Fibroblast of skin of left biceps (primary cell): ENCODE data around the gene RIPK4.

ENCODE experiments used
- DNase-seq, 2 experiments: peaks; one replicate each; pipeline ENCODE4 v3.0.0-alpha.2; 2013; ENCODE audit warnings: low read depth in 2 of 2

The RIPK4 gene

GRCh38 chr21:41766883-41767605 lies at the start of gene RIPK4:
Gene RIPK4 (minus strand): TSS chr21:41767052. CDS start chr21:41767041, 11 bp downstream.
- DNase-seq, result no peak

- no peak for DNase-seq
These were observed 49.1 kb upstream of the RIPK4 start for GRCh38 chr21:41815652-41816582.

- no peak for DNase-seq
These were observed 46.4 kb upstream of the RIPK4 start for GRCh38 chr21:41813226-41813625.

GRCh38 chr21:41812679-41813078 lies 45.8 kb upstream of the RIPK4 start:
- no peak for DNase-seq

GRCh38 chr21:41810597-41810932 lies 43.7 kb upstream of the RIPK4 start:
- DNase-seq, result no peak

GRCh38 chr21:41809891-41810596 lies 43.2 kb upstream of the RIPK4 start:
- no peak for DNase-seq

- DNase-seq, result no peak
These were observed 42.0 kb upstream of the RIPK4 start for GRCh38 chr21:41808846-41809245.

GRCh38 chr21:41808094-41808493 lies 41.2 kb upstream of the RIPK4 start:
- no peak for DNase-seq

- no peak for DNase-seq
These were observed 39.9 kb upstream of the RIPK4 start for GRCh38 chr21:41806773-41807172.

GRCh38 chr21:41805643-41806042 lies 38.8 kb upstream of the RIPK4 start:
- DNase-seq, result no peak

- no peak for DNase-seq
These were observed 38.2 kb upstream of the RIPK4 start for GRCh38 chr21:41805038-41805437.

- no peak for DNase-seq
These were observed 37.5 kb upstream of the RIPK4 start for GRCh38 chr21:41804381-41804780.

- no peak for DNase-seq
These were observed 36.5 kb upstream of the RIPK4 start for GRCh38 chr21:41803316-41803715.

- DNase-seq, result no peak
These were observed 35.8 kb upstream of the RIPK4 start for GRCh38 chr21:41802684-41803083.

- DNase-seq, result no peak
These were observed 35.3 kb upstream of the RIPK4 start for GRCh38 chr21:41802198-41802584.

- DNase-seq, result no peak
These were observed 34.7 kb upstream of the RIPK4 start for GRCh38 chr21:41801321-41802197.

GRCh38 chr21:41800425-41801320 lies 33.8 kb upstream of the RIPK4 start:
- no peak for DNase-seq

- no peak for DNase-seq
These were observed 32.9 kb upstream of the RIPK4 start for GRCh38 chr21:41799763-41800162.

GRCh38 chr21:41798326-41798725 lies 31.5 kb upstream of the RIPK4 start:
- no peak for DNase-seq

GRCh38 chr21:41796476-41797080 lies 29.7 kb upstream of the RIPK4 start:
- no peak for DNase-seq
